ENCODE results near the gene MT1B.

The MT1B gene

DNA sequence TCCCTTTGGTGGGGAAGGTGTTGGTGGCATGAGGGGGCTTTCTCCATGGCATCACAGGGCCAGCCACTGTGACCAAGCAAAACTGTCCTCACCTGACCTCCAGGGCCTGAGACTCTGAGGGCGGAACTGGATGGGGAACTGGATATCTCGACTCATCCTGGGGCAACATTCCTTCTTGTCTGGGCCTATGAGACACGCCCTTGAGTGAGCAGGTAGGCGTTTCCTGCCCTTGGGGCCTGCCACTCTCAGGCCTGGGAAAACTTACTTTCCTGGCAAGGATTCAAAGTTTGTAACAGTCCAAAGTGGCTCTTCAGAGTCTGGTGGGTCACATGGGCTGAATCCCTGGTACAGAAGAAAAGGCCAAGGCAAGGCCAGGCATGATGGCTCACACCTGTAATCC lies 40.2 kb downstream of the MT1B start:
- no peak for DNase-seq

DNA sequence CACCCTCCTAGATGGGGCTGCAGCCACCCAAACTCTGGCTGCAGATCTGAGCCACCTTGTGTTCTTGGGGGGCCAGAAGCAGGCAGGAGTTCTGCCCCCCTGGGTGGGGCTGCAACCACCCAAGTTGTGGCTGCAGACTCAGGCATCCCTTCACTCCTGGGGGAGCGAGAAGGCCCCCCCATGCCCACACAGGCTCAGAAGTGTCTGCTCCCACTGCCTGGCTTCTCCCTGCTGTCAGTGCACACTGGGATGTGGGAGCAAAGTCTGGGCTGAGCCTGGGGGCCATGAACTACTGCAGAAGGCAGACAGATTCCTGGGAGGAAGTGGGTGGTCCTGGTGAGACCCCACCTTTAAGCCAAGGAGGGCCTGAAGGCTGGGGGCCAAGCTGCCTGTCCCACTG lies 43.6 kb downstream of the MT1B start:
- DNase-seq = no peak

DNA sequence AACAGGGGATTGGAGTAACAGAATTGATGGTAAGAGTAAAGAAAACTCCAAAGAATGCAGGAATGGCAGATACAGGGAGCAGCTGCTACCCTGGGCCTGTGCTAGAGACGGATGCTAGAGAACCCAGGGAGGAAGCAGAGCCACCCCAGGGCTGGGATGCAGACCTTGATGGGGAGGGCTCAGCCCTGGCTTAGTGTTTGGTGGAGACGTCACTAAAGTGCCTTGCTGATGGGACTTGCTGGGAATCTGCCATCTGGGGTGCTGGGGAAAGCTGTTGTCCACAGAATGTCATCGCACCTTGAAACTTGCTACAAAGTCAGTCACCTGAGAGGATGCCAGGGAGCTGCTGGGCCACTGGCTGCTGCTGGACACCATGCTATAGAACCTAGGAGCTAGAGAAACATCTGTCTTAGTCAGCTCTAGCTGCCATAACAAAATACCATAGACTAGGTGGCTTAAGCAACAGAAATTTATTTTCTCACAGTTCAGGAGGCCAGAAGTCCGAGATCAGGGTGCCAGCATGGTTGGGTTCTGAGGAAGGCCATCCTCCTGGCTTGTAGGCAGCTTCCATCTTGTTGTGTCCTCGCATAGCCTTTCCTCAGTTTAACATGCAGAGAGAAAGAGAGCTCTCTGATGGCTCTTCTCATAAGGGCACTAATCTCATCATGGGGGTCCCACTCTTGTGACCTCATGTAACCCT lies 45.9 kb downstream of the MT1B start:
- DNase-seq = no peak

- DNase-seq = no peak
Measured at GRCh38 chr16:56700195-56700594, 48.5 kb downstream of the MT1B start.

GRCh38 chr16:56700631-56701030 lies 48.9 kb downstream of the MT1B start:
- DNase-seq = no peak

DNA sequence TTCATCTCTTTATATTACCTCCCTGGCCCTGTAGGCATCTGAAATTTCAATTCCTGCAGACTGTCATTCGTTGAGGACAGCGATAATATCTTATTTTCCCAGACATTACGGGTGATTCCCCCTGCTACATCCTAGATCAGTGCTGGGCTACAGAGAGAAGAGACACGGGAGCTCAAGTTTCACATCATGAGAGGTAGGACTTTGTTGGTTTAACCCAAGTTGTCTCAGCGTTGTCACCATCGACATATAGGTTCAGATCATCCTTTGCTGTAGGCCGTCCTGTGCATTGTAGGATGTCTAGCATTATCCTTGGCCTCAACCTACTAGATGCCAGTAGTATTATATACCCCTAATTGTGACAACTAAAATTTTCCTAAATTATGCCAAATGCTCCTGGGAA lies 49.8 kb downstream of the MT1B start:
- DNase-seq = no peak
